ENCODE results near the gene AATK.
"Not testable (repeated sequence)": the region's sequence is repeated elsewhere in the genome, so short reads cannot be mapped to it uniquely, and the experiment has no call there.

The AATK gene

DNA sequence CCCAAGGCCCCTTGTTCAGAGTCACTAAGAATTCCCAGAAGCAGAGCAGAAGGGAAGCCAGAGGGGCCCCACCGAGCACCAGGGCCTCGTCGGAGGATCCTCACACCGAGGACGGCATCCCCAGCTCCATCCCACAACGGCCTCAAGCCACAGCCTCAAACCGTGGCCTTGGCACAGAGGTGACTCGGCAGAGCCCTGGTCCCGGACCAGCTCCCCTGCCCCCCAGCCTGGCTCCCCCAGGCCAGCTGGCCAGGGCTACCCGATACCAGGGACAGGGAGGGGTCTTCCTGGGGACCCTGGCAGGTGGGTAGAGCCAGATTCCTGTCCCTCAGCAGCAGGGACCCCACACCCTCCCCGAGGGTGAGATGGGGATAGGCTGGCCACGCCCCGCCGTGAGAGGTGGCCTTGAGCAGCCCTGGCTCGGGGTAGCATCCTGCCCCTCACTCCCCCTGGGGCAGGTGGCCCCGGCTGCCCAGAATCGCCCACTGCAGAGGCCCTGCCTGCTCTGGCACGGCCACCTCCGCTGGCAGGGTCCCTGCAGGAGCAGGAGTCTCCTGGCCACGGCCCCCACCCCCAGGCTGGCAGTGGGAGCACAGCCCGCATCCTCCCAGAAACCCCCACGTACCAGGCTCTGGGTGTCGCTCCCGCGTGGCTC is 6.3 kb downstream of the AATK start:
- no peak for DNase-seq

- no peak for DNase-seq
Measured at GRCh38 chr17:81158688-81159590, 7.1 kb downstream of the AATK start.

DNA sequence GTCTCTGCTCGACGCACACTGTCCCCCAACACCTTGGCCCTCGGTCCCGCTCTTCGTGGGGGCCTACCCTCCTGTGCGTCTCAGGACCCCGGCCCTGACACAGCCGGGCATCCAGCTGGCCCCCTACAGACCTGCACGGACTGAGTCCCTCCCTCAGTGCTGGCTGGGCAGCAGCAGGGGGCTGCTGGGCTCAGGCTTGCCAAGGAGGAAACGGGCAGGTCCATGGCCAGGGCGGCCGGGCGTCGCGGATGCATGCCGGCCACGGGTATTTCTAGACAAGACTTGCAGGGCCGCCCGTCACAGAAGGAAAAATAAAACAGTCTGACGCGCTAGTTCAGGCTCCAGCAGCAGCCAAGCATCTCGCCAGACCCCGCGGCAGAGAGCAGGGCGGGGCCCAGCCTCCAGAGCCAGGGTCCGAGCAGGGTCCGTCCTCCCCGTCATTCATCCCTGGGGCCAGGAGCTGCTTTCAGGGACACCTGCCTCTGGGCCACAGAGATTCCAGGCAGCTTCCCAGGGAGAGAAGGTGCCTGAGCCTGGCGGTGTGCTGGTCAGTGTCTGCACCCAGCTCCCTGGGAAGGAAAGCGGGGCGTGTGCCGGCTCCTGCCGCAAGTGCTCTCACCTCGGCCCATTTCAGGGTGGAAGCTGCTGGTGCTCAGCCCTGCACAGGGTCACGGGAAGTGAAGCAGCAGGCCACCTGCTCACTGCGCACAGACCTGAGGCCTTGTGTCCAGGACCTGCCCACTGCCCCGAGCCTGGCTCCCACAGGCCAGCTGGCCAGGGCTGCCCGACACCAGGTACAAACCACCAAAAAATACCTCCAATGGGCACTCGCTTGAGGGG is 8.0 kb downstream of the AATK start:
- no peak for DNase-seq

DNA sequence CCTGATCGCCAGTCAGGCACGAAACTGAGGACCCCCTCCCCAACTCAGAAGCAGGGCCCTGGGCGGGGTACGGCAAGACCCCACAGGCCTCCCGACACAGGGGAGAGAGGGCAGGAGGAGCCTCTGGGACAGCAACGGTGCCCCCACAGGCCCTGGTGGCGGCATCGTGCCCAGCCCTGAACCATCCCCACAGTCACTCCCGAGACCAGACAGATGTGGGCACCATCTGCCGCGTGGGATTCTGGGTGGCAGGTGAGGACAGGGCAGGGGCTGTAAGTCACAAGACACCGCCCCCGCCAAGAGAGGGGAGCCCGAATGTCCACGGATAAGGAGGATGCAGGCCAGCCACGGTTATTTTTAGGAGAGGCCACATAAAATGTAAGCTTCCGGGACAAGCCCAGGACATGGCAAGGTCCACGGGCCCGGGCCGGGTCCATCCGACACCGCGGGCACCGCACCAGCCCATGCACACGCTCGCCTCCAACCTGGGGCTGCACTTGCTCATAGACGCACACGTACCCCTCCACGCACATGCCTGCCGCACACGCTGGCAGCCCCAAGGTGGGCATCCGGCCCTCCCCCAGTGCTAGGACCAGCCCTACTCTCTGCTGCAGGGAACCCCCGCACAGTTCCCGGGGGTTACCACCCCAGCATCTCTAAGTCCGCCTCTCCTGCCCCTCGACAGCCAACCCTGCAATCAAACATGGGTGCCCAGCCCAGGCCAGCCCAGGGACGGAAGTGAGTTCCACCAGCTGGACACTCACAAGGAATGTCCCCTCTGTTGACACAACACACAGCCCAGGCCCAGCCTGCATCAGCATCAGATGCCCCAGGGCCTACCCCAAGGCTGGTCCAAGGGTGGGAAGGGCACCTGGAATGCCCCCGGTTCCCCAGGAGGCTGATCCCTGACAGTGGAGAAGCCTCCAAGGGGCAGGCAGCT is 8.9 kb downstream of the AATK start:
- no peak for DNase-seq

DNA sequence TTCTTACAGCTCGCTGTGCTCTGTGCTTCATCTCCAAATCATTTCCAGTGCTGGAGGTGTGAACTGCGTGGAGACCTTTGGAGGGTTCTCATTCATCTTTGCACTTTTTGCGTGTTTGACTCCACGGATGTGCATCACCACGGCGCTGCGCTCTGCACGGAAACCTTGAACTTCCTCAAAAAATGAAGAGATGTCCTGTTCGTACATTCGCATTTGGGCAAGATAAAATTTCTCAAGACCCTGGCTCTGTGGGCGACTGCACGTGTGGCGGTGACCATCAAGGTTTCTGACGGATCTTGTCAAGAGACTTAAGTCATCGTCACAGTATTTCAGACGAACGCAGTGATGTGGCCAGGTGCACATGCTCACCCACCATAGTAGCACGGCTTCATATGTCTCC is 11.1 kb downstream of the AATK start:
- no peak for DNase-seq

DNA sequence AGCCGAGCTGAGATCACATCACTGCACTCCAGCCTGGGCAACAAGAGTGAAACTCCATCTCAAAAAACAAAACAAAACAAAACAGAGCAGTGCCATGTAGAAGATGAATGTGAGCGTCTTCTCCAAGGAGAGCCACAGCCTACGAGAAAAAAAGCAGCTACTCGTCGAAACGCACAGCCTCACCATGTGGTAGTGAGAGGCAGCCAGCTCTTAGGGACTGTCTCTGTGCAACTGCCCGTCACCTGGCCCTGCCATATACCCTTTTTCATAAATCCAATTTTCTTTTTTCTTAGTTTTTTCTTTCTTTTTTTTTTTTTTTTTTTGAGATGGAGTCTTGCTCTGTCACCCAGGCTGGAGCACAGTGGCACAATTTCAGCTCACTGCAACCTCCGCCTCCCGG is 12.0 kb downstream of the AATK start:
- not testable (repeated sequence) for DNase-seq

DNA sequence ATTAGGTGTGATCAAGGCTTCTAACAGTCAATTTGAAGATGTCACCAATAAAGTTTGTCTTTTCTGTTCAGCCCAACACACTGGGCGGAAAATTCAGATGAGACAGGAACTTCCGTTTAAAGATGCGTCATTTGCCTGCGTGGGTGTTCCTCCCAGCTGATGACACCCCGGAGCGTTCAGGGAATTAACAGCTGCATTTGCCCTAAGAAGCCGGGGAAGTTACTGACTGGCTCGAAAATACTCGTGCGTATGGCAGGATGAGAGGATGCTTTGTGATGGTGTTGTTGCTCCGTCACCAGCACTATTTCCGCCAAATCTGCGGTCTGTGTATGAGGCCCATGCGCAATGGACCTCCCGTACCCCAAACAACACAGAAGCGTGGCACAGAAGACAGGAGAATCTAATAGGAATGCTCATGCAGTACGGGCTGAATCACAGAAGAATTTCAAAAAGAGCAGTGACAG is 12.6 kb downstream of the AATK start:
- DNase-seq, result peak; percentile 51

DNA sequence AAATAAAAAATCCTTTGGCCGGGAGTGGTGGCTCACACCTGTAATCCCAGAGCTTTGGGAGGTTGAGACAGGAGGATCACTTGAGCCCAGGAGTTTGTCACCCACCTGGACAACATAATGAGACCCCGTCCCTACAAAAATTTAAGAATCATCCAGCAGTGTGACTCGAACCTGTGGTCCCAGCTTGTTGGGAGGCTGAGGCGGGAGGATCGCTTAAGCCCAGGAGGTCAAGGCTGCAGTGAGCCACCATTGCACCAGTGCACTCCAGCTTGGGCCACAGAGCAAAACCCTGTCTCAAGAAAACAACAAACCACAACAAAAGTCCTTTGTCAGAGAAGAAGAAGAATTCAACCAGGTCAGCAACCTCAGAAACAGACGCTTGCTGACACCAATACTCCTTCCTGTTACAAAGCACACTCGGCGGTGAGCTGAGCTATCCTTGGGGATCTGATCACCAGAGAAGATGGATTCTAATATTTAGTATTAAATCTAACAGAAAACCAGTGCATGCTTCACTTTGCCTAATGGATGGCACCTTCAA is 13.7 kb downstream of the AATK start:
- no peak for DNase-seq

DNA sequence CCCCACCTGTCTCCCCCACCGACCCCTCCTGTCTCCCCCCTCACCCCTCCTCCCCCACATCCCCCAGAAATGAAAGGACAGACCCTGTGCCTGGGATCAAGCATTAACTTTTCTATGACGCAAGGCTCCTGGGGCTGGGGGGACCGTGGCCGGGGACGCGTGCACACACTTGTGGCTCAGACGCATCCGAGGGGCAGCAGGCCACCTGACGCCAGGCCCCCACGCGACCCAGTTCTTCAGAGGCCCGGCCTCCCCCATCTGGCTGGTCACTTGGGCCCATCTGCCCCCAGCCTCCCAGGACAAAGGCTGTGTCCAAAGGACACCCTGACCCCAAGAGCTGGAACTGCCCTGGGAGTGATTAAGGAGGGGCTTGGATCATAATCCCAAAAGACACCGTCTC is 14.7 kb downstream of the AATK start:
- no peak for DNase-seq

- DNase-seq, result no peak
Measured at GRCh38 chr17:81150377-81151077, 15.5 kb downstream of the AATK start.

- no peak for DNase-seq
Measured at GRCh38 chr17:81148986-81149533, 17.0 kb downstream of the AATK start.

DNA sequence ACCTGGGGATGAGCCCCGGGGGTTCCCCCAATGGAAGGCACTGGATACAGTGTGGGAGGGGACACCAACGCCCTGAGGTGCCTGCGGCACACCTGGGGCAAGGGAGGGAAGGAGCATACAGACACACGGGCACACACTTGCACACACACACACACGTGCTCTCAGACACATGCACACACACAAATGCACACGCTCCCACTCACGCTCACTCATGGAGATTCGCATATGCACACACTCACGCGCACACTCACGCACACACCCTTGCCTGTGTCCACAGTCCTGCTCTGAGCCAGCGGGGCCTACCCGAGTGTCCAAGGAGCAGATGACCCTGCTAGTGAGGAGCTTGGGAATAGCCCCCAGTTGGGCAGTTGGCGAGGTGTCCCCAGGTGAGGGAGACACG is 17.4 kb downstream of the AATK start:
- DNase-seq, result no peak

DNA sequence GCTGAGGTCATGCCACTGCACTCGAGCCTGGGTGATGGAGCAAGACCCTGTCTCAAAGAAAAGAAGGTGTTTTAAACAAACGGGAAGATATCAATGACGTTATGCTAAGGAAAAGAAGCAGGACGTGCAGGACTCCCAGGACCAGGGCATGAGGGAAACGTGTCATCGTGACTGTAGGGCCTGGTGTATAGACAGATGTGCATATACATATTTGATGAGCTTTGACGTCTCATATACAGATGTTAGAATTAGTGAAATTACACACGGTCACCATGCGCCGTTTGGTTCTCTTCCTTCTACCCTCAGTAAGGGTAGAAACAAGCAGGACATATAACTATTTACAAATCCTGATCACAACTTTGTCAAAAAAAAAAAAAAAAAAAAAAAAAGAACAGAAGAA is 18.3 kb downstream of the AATK start:
- no peak for DNase-seq

DNA sequence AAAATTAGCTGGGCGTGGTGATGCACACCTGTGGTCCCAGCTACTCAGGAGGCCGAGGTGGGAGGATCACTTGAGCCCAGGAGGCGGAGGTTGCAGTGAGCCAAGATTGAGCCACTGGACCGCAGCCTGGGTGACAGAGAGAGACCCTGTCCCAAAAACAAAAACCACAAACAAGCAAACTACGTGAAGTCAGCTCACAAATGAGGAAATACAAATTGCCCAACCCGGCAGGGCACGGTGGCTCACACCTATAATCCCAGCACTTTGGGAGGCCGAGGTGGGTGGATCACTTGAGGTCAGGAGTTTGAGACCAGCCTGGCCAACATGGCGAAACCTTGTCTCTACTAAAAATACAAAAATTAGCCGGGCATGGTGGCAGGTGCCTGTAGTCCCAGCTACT is 19.8 kb downstream of the AATK start:
- DNase-seq, result not testable (repeated sequence)

DNA sequence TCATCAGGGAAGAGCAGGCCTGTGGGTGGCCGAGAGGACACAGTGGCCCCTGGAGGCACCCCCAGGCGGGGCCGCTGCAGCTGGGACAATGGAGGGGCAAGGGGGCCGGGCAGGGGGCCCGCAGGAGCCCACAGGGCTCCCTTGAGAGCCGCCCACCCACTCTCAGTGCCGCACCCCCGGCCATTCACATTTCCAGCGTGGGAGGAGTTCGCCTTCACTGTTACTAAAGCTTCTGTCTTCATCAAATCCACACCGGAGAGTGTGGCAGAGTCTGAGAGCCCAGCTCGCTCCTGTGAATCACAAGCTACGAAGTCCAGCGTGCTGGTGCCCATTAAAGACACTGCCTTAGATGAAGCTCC is 21.6 kb downstream of the AATK start:
- DNase-seq, result no peak

GRCh38 chr17:81143717-81144422 is 22.2 kb downstream of the AATK start:
- no peak for DNase-seq

DNA sequence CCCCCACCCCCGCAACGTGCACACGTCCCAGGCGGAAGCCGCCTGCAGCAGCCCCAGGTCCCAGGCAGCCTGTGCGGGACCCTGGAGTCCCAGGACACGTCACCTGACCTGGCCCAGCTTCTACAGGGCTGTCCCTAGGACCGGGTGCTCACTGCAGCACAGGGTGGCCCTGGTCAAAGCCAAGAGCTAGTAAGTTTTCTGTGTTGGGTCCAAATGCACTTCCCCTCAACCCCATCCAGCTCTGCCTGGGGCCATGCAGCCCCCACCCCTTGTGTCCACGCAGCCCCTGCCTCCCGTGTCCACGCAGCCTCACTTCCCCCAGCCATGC is 22.9 kb downstream of the AATK start:
- DNase-seq, result no peak

DNA sequence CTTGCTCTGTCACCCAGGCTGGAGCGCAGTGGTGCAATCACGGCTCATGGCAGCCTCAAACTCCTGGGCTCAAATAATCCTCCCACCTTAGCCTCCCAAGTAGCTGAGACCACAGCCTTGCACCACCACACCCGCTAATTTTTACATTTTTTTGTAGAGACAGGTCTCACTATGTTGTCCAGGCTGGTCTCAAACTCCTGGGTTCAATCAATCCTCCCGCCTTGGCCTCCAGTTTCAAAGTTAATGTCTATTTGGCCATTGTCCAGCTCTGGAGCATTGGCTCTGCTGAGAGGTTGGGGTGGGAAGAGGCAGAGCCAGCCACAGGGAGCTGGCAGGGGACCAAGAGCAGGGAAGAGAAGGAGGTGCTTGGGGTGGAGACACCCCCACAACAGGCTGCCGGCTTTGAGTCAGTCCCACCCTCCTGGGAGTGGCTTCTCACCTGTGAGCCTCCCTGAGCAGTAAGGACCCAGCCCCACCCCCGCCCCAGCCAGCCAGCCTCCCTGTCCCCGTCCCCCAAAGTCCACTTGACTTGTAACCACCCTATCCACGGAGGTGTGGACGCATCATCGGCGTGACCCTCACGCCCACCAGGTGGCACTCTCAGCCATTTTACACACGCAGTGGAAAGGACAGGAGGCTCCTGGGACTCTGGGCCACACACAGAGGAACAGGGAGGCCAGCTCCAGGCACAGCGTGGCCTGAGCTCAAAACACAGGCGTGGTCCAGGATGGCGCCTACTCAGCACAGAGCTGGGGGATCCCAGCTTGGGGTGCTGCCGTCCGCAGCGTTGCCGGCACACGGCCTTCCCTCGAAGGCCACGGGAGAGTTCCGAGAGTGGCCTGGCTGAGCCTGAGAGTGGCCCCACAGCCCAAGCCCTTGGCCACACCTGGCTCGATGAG is 23.5 kb downstream of the AATK start:
- DNase-seq, result peak; percentile 68

- DNase-seq, result no peak
Measured at GRCh38 chr17:81140695-81141094, 25.3 kb downstream of the AATK start.
